BE2C (cell line): ENCODE results near the gene WDR37.

Source experiments
- DNase-seq: peaks from one replicate; pipeline ENCODE4 v3.0.0-alpha.2; 2020
- H3K27me3 ChIP-seq: fragments of 250-450 bp; sonication (Bioruptor Pico); 2 replicates; pipeline ENCODE4 v1.5.1; 2020; ENCODE audit warnings: mild to moderate bottlenecking
- H3K36me3 ChIP-seq: fragments of 250-450 bp; sonication (Bioruptor Pico); 2 replicates; pipeline ENCODE4 v1.5.1; 2020; ENCODE audit warnings: mild to moderate bottlenecking
- H3K4me1 ChIP-seq: fragments of 250-450 bp; sonication (Bioruptor Pico); 2 replicates; pipeline ENCODE4 v1.5.1; 2020
- H3K4me3 ChIP-seq: 2 replicates; pipeline ENCODE4 v1.5.1; 2011; ENCODE audit warnings: low read depth, low read length
- H3K9me3 ChIP-seq: fragments of 250-450 bp; sonication (Bioruptor Pico); 2 replicates; pipeline ENCODE4 v1.5.1; 2020
- TF ChIP-seq, protein P1 (sequence below): IDR thresholded peaks from 2 replicates; pipeline ENCODE4 v1.5.1; 2012; ENCODE audit warnings: mild to moderate bottlenecking, low read depth, low read length

The WDR37 gene

GRCh38 chr10:1166101-1166827 lies 110.1 kb downstream of the WDR37 start:
- Histone ChIP-seq H3K27me3 (no peaks in the 10 kb centered on the region), H3K4me1 (no peaks in the 10 kb centered on the region), H3K9me3 (no peaks in the 10 kb centered on the region), H3K36me3 (no peaks in the 10 kb centered on the region), H3K4me3 (no peak overlapping the region)
- no peak for DNase-seq
- TF ChIP-seq, protein P1, sequence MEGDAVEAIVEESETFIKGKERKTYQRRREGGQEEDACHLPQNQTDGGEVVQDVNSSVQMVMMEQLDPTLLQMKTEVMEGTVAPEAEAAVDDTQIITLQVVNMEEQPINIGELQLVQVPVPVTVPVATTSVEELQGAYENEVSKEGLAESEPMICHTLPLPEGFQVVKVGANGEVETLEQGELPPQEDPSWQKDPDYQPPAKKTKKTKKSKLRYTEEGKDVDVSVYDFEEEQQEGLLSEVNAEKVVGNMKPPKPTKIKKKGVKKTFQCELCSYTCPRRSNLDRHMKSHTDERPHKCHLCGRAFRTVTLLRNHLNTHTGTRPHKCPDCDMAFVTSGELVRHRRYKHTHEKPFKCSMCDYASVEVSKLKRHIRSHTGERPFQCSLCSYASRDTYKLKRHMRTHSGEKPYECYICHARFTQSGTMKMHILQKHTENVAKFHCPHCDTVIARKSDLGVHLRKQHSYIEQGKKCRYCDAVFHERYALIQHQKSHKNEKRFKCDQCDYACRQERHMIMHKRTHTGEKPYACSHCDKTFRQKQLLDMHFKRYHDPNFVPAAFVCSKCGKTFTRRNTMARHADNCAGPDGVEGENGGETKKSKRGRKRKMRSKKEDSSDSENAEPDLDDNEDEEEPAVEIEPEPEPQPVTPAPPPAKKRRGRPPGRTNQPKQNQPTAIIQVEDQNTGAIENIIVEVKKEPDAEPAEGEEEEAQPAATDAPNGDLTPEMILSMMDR: no peak

GRCh38 chr10:1166828-1167275 lies 110.7 kb downstream of the WDR37 start:
- TF ChIP-seq, protein P1: no peak
- Histone ChIP-seq H3K4me1 (no peaks in the 10 kb centered on the region), H3K27me3 (no peaks in the 10 kb centered on the region), H3K9me3 (no peaks in the 10 kb centered on the region), H3K4me3 (no peak overlapping the region), H3K36me3 (no peaks in the 10 kb centered on the region)
- DNase-seq: no peak

GRCh38 chr10:1168763-1169162 lies 112.6 kb downstream of the WDR37 start:
- DNase-seq: no peak

GRCh38 chr10:1169186-1169885 lies 113.2 kb downstream of the WDR37 start:
- Histone ChIP-seq H3K9me3 (no peaks in the 10 kb centered on the region), H3K4me3 (no peak overlapping the region), H3K27me3 (no peaks in the 10 kb centered on the region), H3K4me1 (no peaks in the 10 kb centered on the region), H3K36me3 (no peaks in the 10 kb centered on the region)
- TF ChIP-seq, protein P1: no peak
- no peak for DNase-seq

More at GRCh38 chr10:1168763-1169162, 112.6 kb downstream of the WDR37 start:
- no peaks in the 10 kb centered on the region for H3K36me3 ChIP-seq
- H3K4me1 ChIP-seq: no peaks in the 10 kb centered on the region
- H3K27me3 ChIP-seq: no peaks in the 10 kb centered on the region
- TF ChIP-seq, protein P1: no peak
- no peak overlapping the region for H3K4me3 ChIP-seq
- H3K9me3 ChIP-seq: no peaks in the 10 kb centered on the region

- no peaks in the 10 kb centered on the region for H3K27me3 ChIP-seq
- H3K4me1 ChIP-seq: no peaks in the 10 kb centered on the region
- no peak overlapping the region for H3K4me3 ChIP-seq
- TF ChIP-seq, protein P1: no peak
- no peak for DNase-seq
- no peaks in the 10 kb centered on the region for H3K36me3 ChIP-seq
- H3K9me3 ChIP-seq: no peaks in the 10 kb centered on the region
These were observed 114.0 kb downstream of the WDR37 start for GRCh38 chr10:1169981-1170866.
